ENCODE results near the gene EEF1A1. TPM values are rescaled to one million over a fixed set of nuclear protein-coding genes. Genes with fewer than 3 reads are reported as not detected.

Gene EEF1A1
- total RNA-seq, 4 donors from 2014 or later: 7,087 to 8,344 (median 7,781) TPM

DNA sequence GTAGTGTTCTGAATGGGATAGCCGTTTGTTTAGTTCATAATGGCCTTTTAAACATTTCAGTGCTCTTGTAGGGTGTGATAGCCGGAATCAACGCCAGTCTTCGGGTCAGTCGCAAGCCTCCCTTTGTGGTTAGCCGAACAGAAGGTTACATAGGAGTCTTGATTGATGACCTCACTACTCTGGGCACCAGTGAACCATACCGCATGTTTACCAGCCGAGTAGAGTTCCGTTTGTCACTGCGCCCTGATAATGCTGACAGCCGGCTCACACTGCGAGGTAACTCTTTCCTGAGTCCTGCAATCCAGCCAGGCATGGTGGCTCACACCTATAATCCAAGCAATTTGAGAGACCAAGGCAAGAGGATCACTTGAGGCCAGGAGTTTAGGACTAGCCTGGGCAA, 38.9 kb downstream of the EEF1A1 start:
- WGBS, 2 donors: 91 to 95% methylated on average over 11 to 12 of the region's 12 CpGs
- no peaks in the 10 kb centered on the region for H3K9me3 ChIP-seq
- H3K4me3 ChIP-seq: no peak overlapping the region
- no peaks in the 10 kb centered on the region for H3K4me1 ChIP-seq
- TF ChIP-seq EP300 (IDR thresholded peaks at IDR 0.05) (no peak), POLR2A (IDR thresholded peaks at IDR 0.05) (no peak)
- TF ChIP-seq, protein P1, sequence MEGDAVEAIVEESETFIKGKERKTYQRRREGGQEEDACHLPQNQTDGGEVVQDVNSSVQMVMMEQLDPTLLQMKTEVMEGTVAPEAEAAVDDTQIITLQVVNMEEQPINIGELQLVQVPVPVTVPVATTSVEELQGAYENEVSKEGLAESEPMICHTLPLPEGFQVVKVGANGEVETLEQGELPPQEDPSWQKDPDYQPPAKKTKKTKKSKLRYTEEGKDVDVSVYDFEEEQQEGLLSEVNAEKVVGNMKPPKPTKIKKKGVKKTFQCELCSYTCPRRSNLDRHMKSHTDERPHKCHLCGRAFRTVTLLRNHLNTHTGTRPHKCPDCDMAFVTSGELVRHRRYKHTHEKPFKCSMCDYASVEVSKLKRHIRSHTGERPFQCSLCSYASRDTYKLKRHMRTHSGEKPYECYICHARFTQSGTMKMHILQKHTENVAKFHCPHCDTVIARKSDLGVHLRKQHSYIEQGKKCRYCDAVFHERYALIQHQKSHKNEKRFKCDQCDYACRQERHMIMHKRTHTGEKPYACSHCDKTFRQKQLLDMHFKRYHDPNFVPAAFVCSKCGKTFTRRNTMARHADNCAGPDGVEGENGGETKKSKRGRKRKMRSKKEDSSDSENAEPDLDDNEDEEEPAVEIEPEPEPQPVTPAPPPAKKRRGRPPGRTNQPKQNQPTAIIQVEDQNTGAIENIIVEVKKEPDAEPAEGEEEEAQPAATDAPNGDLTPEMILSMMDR (IDR thresholded peaks at IDR 0.05): no peak
- H3K27me3 ChIP-seq: no peaks in the 10 kb centered on the region
- no peak overlapping the region for H3K27ac ChIP-seq
- no peak for DNase-seq (ENCODE audit: low spot score in 2 of 2)
- H3K36me3 ChIP-seq: peaks cover 7 to 100% (median 38%) of the 10 kb centered on the region in 3 donors

DNA sequence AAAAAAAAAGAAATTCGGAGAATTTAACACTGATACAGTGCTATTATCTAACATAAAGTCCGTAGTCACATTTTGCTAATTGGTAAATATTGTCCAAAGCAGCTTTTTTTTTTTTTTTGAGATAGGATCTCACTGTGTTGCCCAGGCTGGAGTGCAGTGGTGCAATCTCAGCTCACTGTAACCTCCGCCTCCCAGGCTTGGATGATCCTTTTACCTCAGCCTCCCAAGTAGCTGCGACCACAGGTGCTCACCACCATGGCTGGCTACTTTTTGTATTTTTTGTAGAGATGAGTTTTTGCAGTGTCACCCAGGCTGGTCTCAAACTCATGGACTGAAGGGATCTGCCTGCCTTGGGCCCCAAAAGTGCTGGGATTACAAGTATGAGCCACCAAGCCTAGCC, 43.4 kb downstream of the EEF1A1 start:
- H3K4me3 ChIP-seq: no peak overlapping the region
- no peaks in the 10 kb centered on the region for H3K27me3 ChIP-seq
- DNase-seq (ENCODE audit: low spot score in 2 of 2): no peak
- H3K36me3 ChIP-seq: peaks cover 7 to 100% (median 48%) of the 10 kb centered on the region in 3 donors
- TF ChIP-seq, protein P1 (IDR thresholded peaks at IDR 0.05): no peak
- no peak for TF ChIP-seq POLR2A (IDR thresholded peaks at IDR 0.05)
- no peak for TF ChIP-seq EP300 (IDR thresholded peaks at IDR 0.05)
- 97 to 98% methylated on average over 4 of the region's 4 CpGs for WGBS, 2 donors
- no peak overlapping the region for H3K27ac ChIP-seq
- H3K4me1 ChIP-seq: no peaks in the 10 kb centered on the region
- H3K9me3 ChIP-seq: no peaks in the 10 kb centered on the region

DNA sequence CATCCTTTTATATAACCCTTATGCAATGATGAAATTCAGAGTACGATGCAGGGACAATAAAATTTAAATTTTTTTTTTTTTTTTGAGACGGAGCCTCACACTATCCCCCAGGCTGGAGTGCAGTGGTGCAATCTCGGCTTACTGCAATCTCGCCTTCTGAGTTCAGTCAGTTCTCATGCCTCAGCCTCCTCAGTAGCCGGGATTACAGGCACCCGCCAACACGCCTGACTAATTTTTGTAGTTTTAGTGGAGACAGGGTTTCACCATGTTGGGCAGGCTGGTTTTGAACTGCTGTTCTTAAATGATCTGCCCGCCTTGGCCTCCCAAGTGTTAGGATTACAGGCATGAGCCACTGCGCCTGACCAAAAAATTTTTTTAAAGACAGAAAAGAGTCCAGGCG, 44.1 kb downstream of the EEF1A1 start:
- H3K27ac ChIP-seq: no peak overlapping the region
- no peaks in the 10 kb centered on the region for H3K4me1 ChIP-seq
- no peaks in the 10 kb centered on the region for H3K9me3 ChIP-seq
- DNase-seq (ENCODE audit: low spot score in 2 of 2): no peak
- TF ChIP-seq EP300 (IDR thresholded peaks at IDR 0.05) (no peak), POLR2A (IDR thresholded peaks at IDR 0.05) (no peak)
- TF ChIP-seq, protein P1 (IDR thresholded peaks at IDR 0.05): no peak
- no peak overlapping the region for H3K4me3 ChIP-seq
- WGBS, 2 donors: 98% methylated on average over 10 of the region's 10 CpGs
- peaks cover 3 to 100% (median 42%) of the 10 kb centered on the region in 3 donors for H3K36me3 ChIP-seq
- H3K27me3 ChIP-seq: no peaks in the 10 kb centered on the region

DNA sequence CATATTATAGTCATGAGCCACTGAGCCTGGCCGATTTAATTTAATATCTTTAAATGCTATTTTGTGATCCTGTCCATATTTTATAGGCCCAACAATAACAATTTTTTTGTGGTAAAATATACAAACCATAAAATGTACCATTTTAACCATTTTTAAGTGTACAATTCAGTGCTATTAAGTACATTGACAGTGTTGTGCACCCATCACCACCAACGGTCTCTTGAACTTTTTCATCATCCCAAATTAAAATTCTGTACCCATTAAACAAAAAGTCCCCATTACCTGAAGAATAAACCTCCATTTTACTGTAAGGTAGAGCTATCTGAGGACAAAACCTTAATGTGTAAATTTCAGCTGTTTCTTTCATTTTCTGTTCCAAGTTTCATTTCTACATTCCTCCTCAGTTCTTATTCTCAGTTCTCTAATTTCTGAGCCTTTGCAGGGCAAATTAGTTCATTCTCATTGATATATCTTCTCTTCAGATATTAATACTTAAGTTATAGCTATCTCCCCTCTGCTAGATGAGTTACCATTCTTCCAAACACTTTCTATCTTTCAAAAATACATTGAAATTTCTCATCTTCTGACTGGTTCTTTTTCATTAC, 49.0 kb downstream of the EEF1A1 start:
- WGBS, 2 donors: 82 to 86% methylated on average over 2 of the region's 2 CpGs
- Histone ChIP-seq H3K27ac (no peak overlapping the region), H3K36me3 (peaks cover 0 to 98% (median 33%) of the 10 kb centered on the region in 3 donors), H3K4me1 (no peaks in the 10 kb centered on the region), H3K27me3 (no peaks in the 10 kb centered on the region), H3K4me3 (no peak overlapping the region), H3K9me3 (no peaks in the 10 kb centered on the region)
- TF ChIP-seq POLR2A (IDR thresholded peaks at IDR 0.05) (no peak), EP300 (IDR thresholded peaks at IDR 0.05) (no peak)
- TF ChIP-seq, protein P1 (IDR thresholded peaks at IDR 0.05): no peak
- no peak for DNase-seq (ENCODE audit: low spot score in 2 of 2)

Small RNAs within 50 kb of the gene (small RNA-seq; reads per million reads assigned to genes)
- gene AL603910.2 (not detected), gene RN7SL827P (not detected)

Other genes starting within 250 kb of the EEF1A1 start
- gene DPPA5, start 166.8 kb downstream of the EEF1A1 start, total RNA-seq: not detected
- not detected for gene KHDC3L, start 158.4 kb downstream of the EEF1A1 start, total RNA-seq
- gene OOEP, start 151.1 kb downstream of the EEF1A1 start, total RNA-seq: not detected
- 10 to 100 TPM in 1 of 4 donors, 1 to 10 TPM in 3; 1.3 to 12.0 (median 2.5) TPM for gene DDX43, start 126.2 kb downstream of the EEF1A1 start, total RNA-seq
- gene CGAS, start 68.7 kb downstream of the EEF1A1 start, total RNA-seq: 1 to 10 TPM; 5.9 to 9.8 (median 7.1) TPM
- 10 to 100 TPM; 31.0 to 42.8 (median 37.9) TPM for gene MTO1, start 59.3 kb downstream of the EEF1A1 start, total RNA-seq
- 10 to 100 TPM; 11.9 to 21.9 (median 16.8) TPM for gene SLC17A5, start 133.0 kb upstream of the EEF1A1 start, total RNA-seq
- gene CD109, start 175.2 kb upstream of the EEF1A1 start, total RNA-seq: 10 to 100 TPM in 3 of 4 donors, 1 to 10 TPM in 1; 7.8 to 19.0 (median 12.7) TPM